AG04450 (cell line): ENCODE results near the gene NFX1. TPM values are rescaled to one million over a fixed set of nuclear protein-coding genes. Genes with fewer than 3 reads are reported as not detected.

Experiments
- CTCF ChIA-PET: fragments of 300-600, 350-600 bp; formaldehyde crosslinking; extraction: SDS; loops from one replicate; lab custom pipeline; 2022; ENCODE audit warnings: antibody characterized with exemption, inconsistent platforms; lab: Charles Lee
- POLR2A ChIA-PET: fragments of 350-600 bp; formaldehyde crosslinking; extraction: SDS; loops from one replicate; lab custom pipeline; 2021; ENCODE audit warnings: antibody characterized with exemption, inconsistent platforms; lab: Yijun Ruan, JAX
- DNase-seq: peaks from one replicate; pipeline ENCODE4 v3.0.0-alpha.2; 2011; ENCODE audit warnings: low read depth, low spot score
- H3K27ac ChIP-seq: one replicate; pipeline ENCODE4 v1.5.1; 2012; ENCODE audit warnings: low read depth, low read length, control low read depth
- H3K27me3 ChIP-seq: one replicate; pipeline ENCODE4 v1.6.0; 2012; ENCODE audit warnings: low read length; ENCODE audit not compliant: control insufficient read depth, insufficient read depth
- H3K4me3 ChIP-seq: 2 replicates; pipeline ENCODE4 v1.5.1; 2011; ENCODE audit warnings: mild to moderate bottlenecking, low read depth, low read length, control low read depth
- H3K9me3 ChIP-seq: 2 replicates; pipeline ENCODE4 v1.5.1; 2012; ENCODE audit warnings: low read length; ENCODE audit not compliant: control insufficient read depth, insufficient read depth
- polyA plus RNA-seq: library from polyadenylated mRNA; depleted of rRNA; stranded (reverse); fragments of >200 nt; gene quantifications from 2 replicates; pipeline ENCODE4 v1.2.3, GENCODE V29; 2011
- TF ChIP-seq, protein P1 (sequence below): IDR thresholded peaks from 2 replicates; pipeline ENCODE4 v1.5.1; 2011; ENCODE audit warnings: low read depth, low read length, control low read depth, inconsistent platforms

The NFX1 gene
- polyA plus RNA-seq, 1 experiment = 39.2 TPM

DNA sequence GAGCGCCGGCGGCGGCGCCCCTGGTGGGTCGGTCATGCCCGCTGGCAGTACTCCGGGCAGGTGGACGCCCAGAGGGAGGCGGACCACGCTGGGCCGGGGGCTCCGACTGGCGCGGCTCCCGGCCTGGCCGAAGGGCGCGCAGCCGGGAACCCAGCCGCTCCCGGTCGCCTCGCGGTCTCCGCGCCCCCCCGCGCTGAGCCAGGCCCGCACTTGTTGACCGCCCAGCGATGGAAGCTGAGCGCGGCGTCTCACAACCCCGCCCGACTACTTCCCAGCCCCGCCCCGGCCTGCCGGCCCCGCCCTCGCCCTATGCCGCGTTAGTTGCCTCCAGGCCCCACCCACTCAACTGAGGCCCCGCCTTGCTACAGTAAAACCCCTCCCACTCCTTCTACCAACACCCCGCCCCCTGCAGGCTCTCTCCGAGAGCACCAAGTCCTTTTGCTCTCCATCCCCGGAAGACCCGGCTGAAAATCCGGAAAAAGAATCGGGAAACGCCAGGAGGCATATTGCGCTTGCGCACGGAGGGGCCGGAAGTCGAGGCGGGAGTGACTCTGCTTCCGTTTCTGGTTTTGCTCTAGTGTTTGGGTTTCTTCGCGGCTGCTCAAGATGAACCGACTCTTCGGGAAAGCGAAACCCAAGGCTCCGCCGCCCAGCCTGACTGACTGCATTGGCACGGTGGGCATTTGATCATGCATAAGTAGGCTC is 25.7 kb upstream of the NFX1 start, which contains the start of the genes BAG1 and CHMP5:
BAG1 (minus strand) TSS at position 236 of the 705 bp plus-strand sequence.
CHMP5 (plus strand) TSS at position 577 of the 705 bp plus-strand sequence; CDS start at position 607, 30 bp downstream.
- Histone ChIP-seq H3K9me3 (no peaks in the 10 kb centered on the region; the same call in 1 of the 2 replicates), H3K27ac (peak within 1 kb of the TSS; percentile 68), H3K27me3 (no peaks in the 10 kb centered on the region), H3K4me3 (peak within 1 kb of the TSS; percentile 100)
- TF ChIP-seq, protein P1, sequence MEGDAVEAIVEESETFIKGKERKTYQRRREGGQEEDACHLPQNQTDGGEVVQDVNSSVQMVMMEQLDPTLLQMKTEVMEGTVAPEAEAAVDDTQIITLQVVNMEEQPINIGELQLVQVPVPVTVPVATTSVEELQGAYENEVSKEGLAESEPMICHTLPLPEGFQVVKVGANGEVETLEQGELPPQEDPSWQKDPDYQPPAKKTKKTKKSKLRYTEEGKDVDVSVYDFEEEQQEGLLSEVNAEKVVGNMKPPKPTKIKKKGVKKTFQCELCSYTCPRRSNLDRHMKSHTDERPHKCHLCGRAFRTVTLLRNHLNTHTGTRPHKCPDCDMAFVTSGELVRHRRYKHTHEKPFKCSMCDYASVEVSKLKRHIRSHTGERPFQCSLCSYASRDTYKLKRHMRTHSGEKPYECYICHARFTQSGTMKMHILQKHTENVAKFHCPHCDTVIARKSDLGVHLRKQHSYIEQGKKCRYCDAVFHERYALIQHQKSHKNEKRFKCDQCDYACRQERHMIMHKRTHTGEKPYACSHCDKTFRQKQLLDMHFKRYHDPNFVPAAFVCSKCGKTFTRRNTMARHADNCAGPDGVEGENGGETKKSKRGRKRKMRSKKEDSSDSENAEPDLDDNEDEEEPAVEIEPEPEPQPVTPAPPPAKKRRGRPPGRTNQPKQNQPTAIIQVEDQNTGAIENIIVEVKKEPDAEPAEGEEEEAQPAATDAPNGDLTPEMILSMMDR = peak; percentile 46
- ChIA-PET CTCF (interaction anchor here (0.6 to 1.5 kb wide), 4 partner anchors 9 to 189 kb away, joined by 3 to 6 read pairs (median 4); no protein-coding TSS in a partner anchor), POLR2A (interaction anchor here (0.6 to 1.1 kb wide), 8 partner anchors 9 to 240 kb away, joined by 3 to 6 read pairs (median 3); partner anchors contain the start of genes DNAJA1, NFX1 and SMU1)
- DNase-seq = peak; percentile 99

- peak overlapping the region; percentile 100 for H3K4me3 ChIP-seq
- peak overlapping the region; percentile 68 for H3K27ac ChIP-seq
- H3K9me3 ChIP-seq = no peaks in the 10 kb centered on the region; the same call in 1 of the 2 replicates
- ChIA-PET POLR2A (no interaction called here), CTCF (interaction anchor here (1.1 kb wide), 1 partner anchor 188 kb away, joined by 3 read pairs; no protein-coding TSS in a partner anchor)
- DNase-seq = no peak
- TF ChIP-seq, protein P1 = no peak
- no peaks in the 10 kb centered on the region for H3K27me3 ChIP-seq
Observed at GRCh38 chr9:33265211-33265865, 25.0 kb upstream of the NFX1 start.

GRCh38 chr9:33267151-33267767 is 23.1 kb upstream of the NFX1 start:
- no peaks in the 10 kb centered on the region; the same call in 1 of the 2 replicates for H3K9me3 ChIP-seq
- no peak overlapping the region for H3K4me3 ChIP-seq
- ChIA-PET POLR2A (no interaction called here), CTCF (no interaction called here)
- no peak for DNase-seq
- H3K27ac ChIP-seq = no peak overlapping the region
- TF ChIP-seq, protein P1 = no peak
- H3K27me3 ChIP-seq = no peaks in the 10 kb centered on the region

DNA sequence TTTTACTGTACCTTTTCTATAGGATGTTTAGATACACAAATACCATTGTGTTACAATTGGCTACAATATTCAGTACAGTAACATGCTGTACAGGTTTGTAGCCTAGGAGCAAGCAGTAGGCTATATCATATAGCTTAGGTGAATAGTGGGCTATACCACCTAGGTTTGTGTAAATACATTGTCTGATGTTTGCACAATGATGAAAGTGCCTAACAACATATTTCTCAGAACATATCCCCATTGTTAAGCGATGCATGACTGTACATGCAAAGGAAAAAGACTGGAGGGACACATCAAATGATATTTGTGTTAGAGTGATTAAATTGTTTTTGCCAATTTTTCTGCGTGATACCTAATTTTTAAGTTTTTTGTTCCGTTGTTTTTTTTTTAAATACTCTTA is 20.2 kb upstream of the NFX1 start:
- no peaks in the 10 kb centered on the region for H3K9me3 ChIP-seq
- no peaks in the 10 kb centered on the region for H3K27me3 ChIP-seq
- no peak overlapping the region for H3K27ac ChIP-seq
- ChIA-PET POLR2A (no interaction called here), CTCF (no interaction called here)
- DNase-seq = no peak
- no peak overlapping the region for H3K4me3 ChIP-seq
- TF ChIP-seq, protein P1 = no peak
